Thymus (tissue), 11 donors: ENCODE data around the gene DAZAP1. TPM values are rescaled to one million over a fixed set of nuclear protein-coding genes. Genes with fewer than 3 reads are reported as not detected.

Experiments
- DNase-seq, 9 donors: peaks; one replicate each; pipeline ENCODE4 v3.0.0-alpha.2; 2013; ENCODE audit warnings: low spot score in 9 of 9, low read depth in 6 of 9, missing footprints in 1 of 9
- H3K27ac ChIP-seq, 2 donors: one replicate each; pipeline ENCODE4 v1.5.1; 2013; ENCODE audit warnings: control low read depth in 1 of 2, low read depth in 1 of 2, low read length in 1 of 2, mild to moderate bottlenecking in 1 of 2, moderate library complexity in 1 of 2
- H3K27me3 ChIP-seq, 2 donors: one replicate each; pipeline ENCODE4 v1.5.1; 2013; ENCODE audit warnings: low read length in 1 of 2; ENCODE audit not compliant: control insufficient read depth in 2 of 2, insufficient read depth in 1 of 2
- H3K36me3 ChIP-seq, 2 donors: one replicate each; pipeline ENCODE4 v1.5.1; 2013; ENCODE audit warnings: low read length in 1 of 2, mild to moderate bottlenecking in 1 of 2, moderate library complexity in 1 of 2; ENCODE audit not compliant: control insufficient read depth in 2 of 2, insufficient read depth in 2 of 2
- H3K4me1 ChIP-seq, 2 donors: one replicate each; pipeline ENCODE4 v1.5.1; 2013; ENCODE audit warnings: low read length in 2 of 2; ENCODE audit not compliant: control insufficient read depth in 2 of 2, insufficient read depth in 2 of 2
- H3K4me3 ChIP-seq, 2 donors: one replicate each; pipeline ENCODE4 v1.5.1; 2013; ENCODE audit warnings: low read length in 2 of 2, control low read depth in 1 of 2, mild to moderate bottlenecking in 1 of 2
- H3K9me3 ChIP-seq, 2 donors: one replicate each; pipeline ENCODE4 v1.5.1; 2013; ENCODE audit warnings: low read length in 1 of 2, mild to moderate bottlenecking in 1 of 2; ENCODE audit not compliant: control insufficient read depth in 2 of 2, insufficient read depth in 1 of 2
- WGBS: extraction: QIAGEN DNeasy Blood & Tissue Kit; methylation state at CpG from one replicate; pipeline ENCODE4 v1.1.7; 2013; 5-methylcytosine and 5-hydroxymethylcytosine counted together
- polyA plus RNA-seq: library from polyadenylated mRNA; stranded (reverse); fragments of 200-250 nt; gene quantifications from one replicate; pipeline ENCODE4 v1.2.3, GENCODE V29; 2013
- total RNA-seq: library from RNA; stranded (reverse); fragments of 120-200 nt; gene quantifications from one replicate; pipeline ENCODE4 v1.2.4, GENCODE V29; 2013
- donor health status: healthy.

Gene DAZAP1
- total and polyA plus RNA-seq, 2 donors, result 67.8 to 112 TPM

GRCh38 chr19:1373534-1374249, 33.7 kb upstream of the DAZAP1 start:
- 95% methylated on average over 22 of the region's 22 CpGs for WGBS
- no peaks in the 10 kb centered on the region for H3K9me3 ChIP-seq
- no peak overlapping the region for H3K27ac ChIP-seq
- H3K27me3 ChIP-seq, result no peaks in the 10 kb centered on the region
- H3K4me1 ChIP-seq, result no peaks in the 10 kb centered on the region
- no peak for DNase-seq
- H3K4me3 ChIP-seq, result no peak overlapping the region
- peaks cover 49 to 58% of the 10 kb centered on the region in 2 donors for H3K36me3 ChIP-seq

- Histone ChIP-seq H3K27ac (no peak overlapping the region), H3K4me3 (no peak overlapping the region), H3K36me3 (peaks cover 45 to 52% of the 10 kb centered on the region in 2 donors), H3K9me3 (no peaks in the 10 kb centered on the region), H3K4me1 (no peaks in the 10 kb centered on the region), H3K27me3 (no peaks in the 10 kb centered on the region)
- 89% methylated on average over 12 of the region's 12 CpGs for WGBS
- DNase-seq, result no peak
Observed at GRCh38 chr19:1374250-1374577, 33.2 kb upstream of the DAZAP1 start.

- WGBS, result 95% methylated on average over 17 of the region's 17 CpGs
- no peak for DNase-seq
- Histone ChIP-seq H3K9me3 (no peaks in the 10 kb centered on the region), H3K27me3 (peaks cover 0 to 10% of the 10 kb centered on the region in 2 donors), H3K27ac (no peak overlapping the region), H3K4me1 (no peaks in the 10 kb centered on the region), H3K36me3 (peaks cover 23 to 33% of the 10 kb centered on the region in 2 donors), H3K4me3 (no peak overlapping the region)
Observed at GRCh38 chr19:1376415-1376805, 31.0 kb upstream of the DAZAP1 start.

- Histone ChIP-seq H3K27me3 (peaks cover 0 to 16% of the 10 kb centered on the region in 2 donors), H3K4me1 (no peaks in the 10 kb centered on the region), H3K36me3 (peaks cover 23 to 33% of the 10 kb centered on the region in 2 donors), H3K27ac (peak overlapping the region in 1 of 2 donors; percentile 4), H3K9me3 (no peaks in the 10 kb centered on the region), H3K4me3 (no peak overlapping the region)
- DNase-seq, result no peak
- 98% methylated on average over 43 of the region's 43 CpGs for WGBS
Observed at GRCh38 chr19:1377176-1377964, 30.0 kb upstream of the DAZAP1 start.

- Histone ChIP-seq H3K27me3 (peaks cover 0 to 17% of the 10 kb centered on the region in 2 donors), H3K9me3 (no peaks in the 10 kb centered on the region), H3K27ac (no peak overlapping the region), H3K36me3 (peaks cover 18 to 28% of the 10 kb centered on the region in 2 donors), H3K4me1 (peaks cover 0 to 3% of the 10 kb centered on the region in 2 donors), H3K4me3 (no peak overlapping the region)
- DNase-seq, result no peak
- 97% methylated on average over 33 of the region's 33 CpGs for WGBS
Observed at GRCh38 chr19:1377965-1378785, 29.2 kb upstream of the DAZAP1 start.

GRCh38 chr19:1379126-1379905, 28.1 kb upstream of the DAZAP1 start:
- peaks cover 0 to 4% of the 10 kb centered on the region in 2 donors for H3K9me3 ChIP-seq
- DNase-seq, result no peak
- WGBS, result 92% methylated on average over 27 of the region's 27 CpGs
- H3K36me3 ChIP-seq, result peaks cover 8 to 18% of the 10 kb centered on the region in 2 donors
- H3K4me1 ChIP-seq, result peaks cover 2 to 6% of the 10 kb centered on the region in 2 donors
- H3K27ac ChIP-seq, result no peak overlapping the region
- H3K4me3 ChIP-seq, result no peak overlapping the region
- peaks cover 0 to 17% of the 10 kb centered on the region in 2 donors for H3K27me3 ChIP-seq

- H3K4me3 ChIP-seq, result no peak overlapping the region
- no peak for DNase-seq
- H3K36me3 ChIP-seq, result peaks cover 5 to 16% of the 10 kb centered on the region in 2 donors
- H3K27me3 ChIP-seq, result peaks cover 0 to 17% of the 10 kb centered on the region in 2 donors
- H3K9me3 ChIP-seq, result peaks cover 0 to 4% of the 10 kb centered on the region in 2 donors
- no peak overlapping the region for H3K27ac ChIP-seq
- WGBS, result 87% methylated on average over 12 of the region's 12 CpGs
- H3K4me1 ChIP-seq, result peaks cover 9 to 12% of the 10 kb centered on the region in 2 donors
Observed at GRCh38 chr19:1379961-1380489, 27.4 kb upstream of the DAZAP1 start.

- peaks cover 0 to 4% of the 10 kb centered on the region in 2 donors for H3K9me3 ChIP-seq
- H3K27me3 ChIP-seq, result peaks cover 0 to 17% of the 10 kb centered on the region in 2 donors
- H3K4me1 ChIP-seq, result peaks cover 10 to 12% of the 10 kb centered on the region in 2 donors
- WGBS, result 90% methylated on average over 3 of the region's 3 CpGs
- peaks cover 9 to 19% of the 10 kb centered on the region in 2 donors for H3K36me3 ChIP-seq
- H3K4me3 ChIP-seq, result no peak overlapping the region
- H3K27ac ChIP-seq, result no peak overlapping the region
- no peak for DNase-seq
Observed at GRCh38 chr19:1382250-1382649, 25.1 kb upstream of the DAZAP1 start.
